CD1c-positive myeloid dendritic cell (primary cell): ENCODE data around the gene PABPN1L.

Experiments used
- DNase-seq: peaks from one replicate; pipeline ENCODE4 v3.0.0-alpha.2; 2016; ENCODE audit errors: extremely low spot score

PABPN1L gene

GRCh38 chr16:88866151-88866920, at the start of gene PABPN1L:
TSS of gene PABPN1L (minus strand) at chr16:88866660. CDS start at chr16:88866606, 54 bp downstream.
- DNase-seq = no peak

DNA sequence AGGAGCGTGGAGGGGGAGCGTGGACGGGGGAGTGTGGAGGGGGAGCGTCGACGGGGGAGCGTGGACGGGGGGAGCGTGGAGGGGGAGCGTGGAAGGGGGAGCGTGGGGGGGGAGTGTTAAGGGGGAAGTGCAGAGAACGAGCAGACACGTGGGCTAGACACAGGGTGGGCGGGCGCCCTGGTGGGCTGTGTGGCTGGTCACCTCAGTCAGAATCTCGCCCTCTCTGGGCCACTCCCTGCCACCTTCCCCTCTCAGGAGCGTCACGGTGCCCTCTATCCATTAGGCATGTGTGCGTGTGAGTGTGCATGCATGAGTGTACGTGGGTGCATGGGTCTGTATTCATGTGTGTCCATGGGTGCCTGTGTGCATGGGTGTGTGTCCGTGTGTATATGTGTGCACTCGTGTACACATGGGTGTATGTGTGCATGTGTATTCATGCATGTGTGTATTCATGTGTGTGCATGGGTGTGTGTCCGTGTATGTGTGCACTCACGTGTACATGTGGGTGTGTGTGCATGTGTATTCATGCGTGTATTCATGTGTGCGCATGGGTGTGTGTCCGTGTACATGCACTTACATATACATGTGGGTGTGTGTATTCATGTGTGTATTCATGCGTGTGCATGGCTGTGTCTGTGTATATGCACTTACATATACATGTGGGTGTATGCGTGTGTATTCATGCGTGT, 49.3 kb upstream of the PABPN1L start:
- no peak for DNase-seq

DNA sequence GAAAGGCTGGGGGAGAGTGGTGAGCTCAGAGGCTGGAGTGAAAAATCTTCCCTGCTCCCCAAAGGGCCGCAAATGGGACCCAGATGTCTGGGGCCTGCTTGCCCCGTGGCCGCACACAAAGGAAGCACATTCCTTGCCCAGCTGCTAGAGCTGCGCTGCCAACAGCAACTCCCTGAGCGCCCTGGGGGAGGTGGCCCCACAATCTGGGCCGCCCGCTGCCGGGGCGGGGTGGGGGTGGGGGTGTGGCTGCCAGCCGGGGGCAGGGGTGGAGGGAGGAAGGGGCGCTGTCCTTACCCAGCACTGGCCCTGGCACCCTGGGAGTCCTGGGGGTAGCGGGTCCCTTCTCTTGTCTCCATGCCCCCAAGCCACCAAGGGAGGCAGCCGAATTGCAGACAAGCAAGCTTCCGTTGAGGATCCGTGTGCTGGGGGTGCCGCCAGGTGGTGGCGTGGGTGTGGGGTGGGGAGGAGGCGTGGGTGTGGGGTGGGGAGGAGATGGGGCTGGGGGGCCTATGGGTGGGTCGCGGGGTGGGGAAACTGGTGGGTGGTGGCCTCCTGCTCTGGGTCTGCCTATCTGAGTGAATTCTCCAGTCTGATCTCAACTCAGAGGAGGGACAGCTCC, 48.4 kb upstream of the PABPN1L start:
- no peak for DNase-seq

DNA sequence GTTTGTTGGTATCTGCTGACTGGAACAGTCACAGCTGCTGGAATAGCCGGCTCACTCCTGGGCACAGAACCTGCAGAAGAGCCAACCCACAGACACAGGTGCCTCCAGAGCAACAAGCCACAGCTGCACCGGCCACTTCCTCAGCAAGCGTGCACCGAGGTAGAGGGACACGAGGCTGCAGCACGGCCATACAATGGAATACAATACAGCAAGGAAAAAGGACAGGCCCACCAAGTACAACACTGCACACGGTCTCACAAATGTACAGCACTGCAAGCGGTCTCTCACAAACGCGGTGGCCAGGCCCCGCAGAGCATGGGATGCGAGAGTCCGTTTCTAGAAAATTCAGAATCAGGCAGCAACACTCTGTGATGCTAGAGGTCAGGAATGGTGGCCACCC, 47.4 kb upstream of the PABPN1L start:
- no peak for DNase-seq

GRCh38 chr16:88913001-88913612, 46.6 kb upstream of the PABPN1L start:
- DNase-seq = no peak

- no peak for DNase-seq
These were observed 46.1 kb upstream of the PABPN1L start for GRCh38 chr16:88912556-88912955.

- DNase-seq = no peak
These were observed 45.5 kb upstream of the PABPN1L start for GRCh38 chr16:88911946-88912310.

GRCh38 chr16:88911136-88911945, 44.9 kb upstream of the PABPN1L start:
- no peak for DNase-seq

GRCh38 chr16:88910284-88911135, 44.0 kb upstream of the PABPN1L start:
- no peak for DNase-seq

DNA sequence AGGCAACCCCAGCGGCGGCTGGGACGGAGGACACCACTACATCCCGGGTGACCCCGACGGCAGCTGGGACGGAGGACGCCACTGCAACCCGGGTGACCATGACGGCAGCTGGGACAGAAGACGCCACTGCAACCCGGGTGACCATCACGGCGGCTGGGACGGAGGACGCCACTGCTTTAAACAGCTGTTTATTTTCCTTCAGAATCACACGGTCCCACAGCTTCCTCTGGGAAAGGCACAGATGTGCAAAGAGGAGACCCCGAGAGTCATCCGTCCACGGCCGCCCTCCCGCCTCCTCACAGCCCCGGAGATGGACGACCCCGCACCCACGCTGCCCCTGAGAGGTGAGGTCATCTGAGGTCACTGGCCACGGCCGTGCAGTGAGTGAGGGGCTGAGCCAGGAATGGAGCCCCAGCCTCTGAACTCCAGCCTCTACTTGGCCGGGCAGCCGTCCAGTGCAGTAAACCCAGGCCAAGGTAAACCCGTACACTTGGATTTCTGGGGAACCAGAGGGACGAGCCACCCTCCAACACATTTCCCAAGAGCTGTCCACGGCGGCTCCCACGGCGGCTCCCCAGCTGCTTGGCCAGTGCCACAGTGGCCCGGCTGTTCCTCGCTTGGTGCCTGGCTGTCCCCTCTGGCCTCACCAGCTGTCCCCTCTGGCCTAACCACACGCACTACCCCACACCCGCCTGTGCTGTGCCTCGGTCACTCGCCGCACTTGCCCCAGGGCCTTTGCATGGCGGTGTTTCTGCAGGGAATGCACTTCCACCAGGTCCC, 43.2 kb upstream of the PABPN1L start:
- no peak for DNase-seq

DNA sequence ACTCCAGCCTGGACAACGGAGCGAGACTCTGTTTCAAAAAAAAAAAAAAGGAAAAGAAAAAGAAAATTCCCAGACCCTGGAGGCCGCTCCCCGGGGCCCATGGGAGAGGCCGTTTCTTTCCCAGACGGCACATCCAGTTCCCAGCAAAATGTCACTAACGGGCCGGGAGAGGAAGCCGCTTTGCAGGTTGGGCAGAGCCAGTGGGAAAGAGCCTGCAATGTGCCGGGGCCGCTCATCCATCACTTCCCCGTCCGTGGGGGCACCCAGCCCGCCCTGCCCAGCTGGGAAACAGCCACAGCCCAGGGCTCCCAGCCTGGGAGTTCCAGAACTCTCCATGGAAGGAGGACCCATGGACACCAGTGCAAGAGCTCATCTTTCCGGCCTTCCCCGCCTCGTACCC, 41.8 kb upstream of the PABPN1L start:
- DNase-seq = no peak

DNA sequence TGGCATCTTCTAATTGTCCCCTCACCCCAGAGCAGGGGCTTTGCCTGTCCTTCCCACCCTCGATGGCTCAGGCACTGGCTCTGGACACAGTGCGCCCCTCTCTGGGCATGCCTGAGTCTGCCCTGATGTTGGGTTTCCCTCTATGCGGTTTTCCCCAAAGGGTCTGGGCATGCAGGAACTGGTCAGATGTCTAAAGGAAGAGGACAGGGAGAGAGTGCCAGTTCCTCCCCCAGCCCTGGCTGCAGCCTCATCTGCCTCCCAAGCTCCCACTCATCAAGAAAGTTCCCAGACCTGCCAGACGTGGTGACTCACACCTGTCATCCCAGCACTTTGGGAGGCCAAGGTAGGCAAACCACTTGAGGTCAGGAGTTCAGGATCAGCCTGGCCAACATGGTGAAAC, 41.3 kb upstream of the PABPN1L start:
- DNase-seq = no peak

DNA sequence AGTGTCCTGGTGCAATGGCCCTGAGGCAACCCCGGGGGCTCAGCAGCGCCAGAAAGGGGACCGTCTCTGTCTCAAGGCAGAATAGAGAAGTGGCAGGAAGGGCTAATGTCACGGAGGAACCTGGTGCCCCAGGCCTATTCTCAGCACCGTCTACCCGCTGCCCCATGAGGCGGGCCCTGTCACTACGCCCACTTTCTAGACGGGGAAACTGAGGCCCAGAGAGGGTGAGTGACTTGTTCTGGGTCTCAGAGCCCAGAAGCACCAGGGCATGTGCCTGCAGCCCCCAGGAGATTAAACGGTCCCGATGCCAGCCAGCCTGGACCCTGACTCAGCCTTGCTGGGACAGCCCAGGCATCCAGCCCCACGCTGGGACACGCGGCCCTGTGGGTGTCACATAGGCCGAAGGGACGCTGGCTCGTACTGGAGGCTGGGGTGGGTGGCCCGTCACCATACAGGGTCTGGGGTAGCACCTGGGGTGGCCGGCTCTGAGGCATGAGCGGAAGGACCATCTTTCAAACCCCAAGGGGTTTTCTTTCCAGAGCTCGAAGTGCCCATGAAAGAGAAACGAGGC, 40.2 kb upstream of the PABPN1L start:
- DNase-seq = no peak

DNA sequence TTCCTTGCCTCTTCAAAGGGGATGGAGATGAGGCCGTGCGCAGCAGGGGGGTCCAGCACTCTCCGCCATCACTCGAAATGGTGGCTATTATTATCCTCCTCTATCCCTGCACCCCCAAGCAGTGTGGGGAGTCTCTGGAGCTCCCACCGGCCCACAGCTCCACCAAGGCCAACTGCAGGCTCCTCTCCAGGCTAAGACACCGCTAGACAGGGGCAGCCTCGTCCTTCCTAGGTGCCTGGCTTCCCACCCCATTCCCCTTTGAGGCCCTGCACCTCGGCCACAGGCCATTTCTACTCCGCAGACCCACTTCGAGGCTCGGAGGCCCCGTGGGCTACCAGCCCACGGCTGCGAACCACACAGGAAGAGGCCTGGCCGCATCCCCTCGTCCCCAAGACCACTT, 39.6 kb upstream of the PABPN1L start:
- no peak for DNase-seq

DNA sequence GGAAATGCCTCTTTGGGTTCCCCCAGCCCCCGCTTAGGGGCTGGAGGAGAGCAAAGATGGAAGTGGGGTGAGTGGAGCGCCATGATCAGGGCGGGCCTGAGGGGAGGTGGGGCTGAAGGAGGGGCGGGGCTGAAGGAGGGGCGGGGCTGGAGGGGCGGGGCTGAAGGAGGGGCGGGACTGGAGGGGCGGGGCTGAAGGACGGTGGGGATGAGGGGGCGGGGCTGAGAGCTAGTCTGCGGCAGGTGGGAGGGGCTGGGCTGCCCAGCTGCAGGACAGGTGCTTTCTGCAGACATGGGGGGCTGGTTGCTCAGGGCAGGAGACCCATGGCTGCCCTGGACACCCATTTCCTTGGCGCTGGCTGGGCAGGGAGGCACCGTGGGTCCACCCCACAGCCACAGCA, 39.1 kb upstream of the PABPN1L start:
- no peak for DNase-seq

DNA sequence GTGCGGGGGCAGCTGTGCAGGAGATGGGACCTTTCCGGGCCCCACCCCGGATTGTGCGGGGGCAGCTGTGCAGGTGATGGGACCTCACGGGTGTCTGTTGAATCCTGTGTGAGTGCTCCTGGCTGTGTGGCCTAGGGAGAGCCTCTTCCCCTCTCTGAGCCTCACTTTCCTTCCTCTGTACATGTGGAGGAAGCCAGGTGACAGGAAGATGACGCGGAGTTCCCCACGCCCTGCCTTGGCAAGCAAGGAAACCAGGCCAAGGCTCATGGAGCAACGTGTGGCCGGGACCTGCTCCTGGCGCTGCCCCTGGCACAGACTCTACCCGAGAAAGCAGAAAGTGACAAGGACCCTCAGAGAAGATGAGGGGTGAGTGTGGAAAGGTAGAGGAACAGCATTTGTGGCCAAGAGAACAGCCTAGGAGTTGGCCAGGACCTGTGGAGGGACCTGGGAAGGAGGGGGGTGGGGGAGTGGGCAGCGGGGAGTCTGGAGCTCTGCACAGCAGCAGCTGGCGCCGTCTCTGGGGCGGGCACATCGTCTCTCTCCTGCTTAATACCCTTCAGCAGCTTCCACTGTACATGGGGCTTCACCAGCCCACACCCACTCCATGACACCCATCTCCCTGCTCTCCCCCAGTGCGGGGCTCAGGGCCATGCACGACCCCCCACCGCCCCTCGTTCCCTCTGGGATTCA, 38.4 kb upstream of the PABPN1L start:
- DNase-seq = no peak

DNA sequence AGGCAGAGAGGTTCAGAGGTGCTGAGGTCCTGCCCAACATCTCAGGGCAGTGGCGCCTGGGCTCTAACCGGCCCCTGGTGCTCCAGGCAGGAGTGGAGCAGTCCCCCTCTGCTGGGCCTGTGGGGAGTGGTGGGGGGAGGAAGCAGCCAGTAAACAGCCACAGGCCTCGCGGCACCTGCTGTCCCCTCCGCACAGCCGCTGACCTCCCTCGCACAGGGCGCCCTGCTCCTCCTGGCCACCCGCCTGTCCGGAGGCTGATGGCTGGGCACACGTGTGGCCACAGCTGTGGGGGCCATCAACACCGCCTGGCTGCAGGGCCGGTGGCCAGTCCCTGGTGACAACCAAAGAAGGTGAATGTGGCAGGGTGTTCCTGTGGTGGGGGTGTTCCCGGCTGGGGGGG, 36.8 kb upstream of the PABPN1L start:
- no peak for DNase-seq

- no peak for DNase-seq
These were observed 36.3 kb upstream of the PABPN1L start for GRCh38 chr16:88902744-88903143.

- no peak for DNase-seq
These were observed 35.4 kb upstream of the PABPN1L start for GRCh38 chr16:88901718-88902337.
